Upper lobe of left lung (tissue), 4 donors: ENCODE data around the gene SNX14.

Source experiments
- CTCF ChIP-seq, 6 experiments: fragments of 450-650 bp in 4 of 6; fragments of 200-600 bp in 2 of 6; sonication (generic) in 2 of 6; IDR thresholded peaks; one replicate each; pipeline ENCODE4 v1.5.1; 2016 to 2019; ENCODE audit warnings: antibody characterized with exemption in 6 of 6
- EP300 ChIP-seq, 4 donors: sonication (generic); formaldehyde crosslinking; IDR thresholded peaks; one replicate each; pipeline ENCODE4 v1.5.1; 2017; ENCODE audit warnings: antibody characterized with exemption in 4 of 4, control low read depth in 2 of 4

- TF ChIP-seq CTCF (IDR thresholded peaks at IDR 0.05) = no peak
- no peak for TF ChIP-seq EP300 (IDR thresholded peaks at IDR 0.05)
These were observed 129.4 kb downstream of the SNX14 start for GRCh38 chr6:85464260-85464644.
